ENCODE data around the gene PTTG1IP. TPM values are rescaled to one million over a fixed set of nuclear protein-coding genes. Genes with fewer than 3 reads are reported as not detected.

The PTTG1IP gene
- polyA plus RNA-seq, 1 experiment: 249 TPM

GRCh38 chr21:44801468-44802395, 71.8 kb downstream of the PTTG1IP start, which contains the start of gene UBE2G2:
Gene UBE2G2 (minus strand): TSS chr21:44801820. CDS start chr21:44801748, 72 bp downstream.
- Histone ChIP-seq H3K4me3 (ENCODE audit: low read depth, low read length) (peak within 1 kb of the TSS; percentile 87), H3K27me3 (ENCODE audit: control insufficient read depth, insufficient read depth, low read length) (no peaks in the 10 kb centered on the region), H3K9me3 (ENCODE audit: control insufficient read depth, insufficient read depth, low read length) (no peaks in the 10 kb centered on the region), H3K27ac (ENCODE audit: low read depth, low read length) (peak within 1 kb of the TSS; percentile 47)
- TF ChIP-seq CTCF (IDR thresholded peaks at IDR 0.05; ENCODE audit: low read depth, low read length): no peak
- no peak for DNase-seq (ENCODE audit: low read depth, low spot score)
- ChIA-PET CTCF (interaction anchor here (0.6 to 3.4 kb wide), 5 partner anchors 8 to 335 kb away, joined by 5 to 22 read pairs (median 10); no protein-coding TSS in a partner anchor), POLR2A (interaction anchor here (0.6 to 1.9 kb wide), 8 partner anchors 9 to 335 kb away, joined by 3 to 7 read pairs (median 4); partner anchors contain the start of genes PTTG1IP and SUMO3)

- TF ChIP-seq CTCF (IDR thresholded peaks at IDR 0.05; ENCODE audit: low read depth, low read length): peak; percentile 28; the same call in 1 of the 2 replicates
- peak overlapping the region; percentile 87 for H3K4me3 ChIP-seq (ENCODE audit: low read depth, low read length)
- H3K27me3 ChIP-seq (ENCODE audit: control insufficient read depth, insufficient read depth, low read length): no peaks in the 10 kb centered on the region
- ChIA-PET POLR2A (interaction anchor here (0.7 to 1.9 kb wide), 5 partner anchors 8 to 126 kb away, joined by 3 to 7 read pairs (median 5); partner anchors contain the start of genes PTTG1IP and SUMO3), CTCF (interaction anchor here (0.6 to 3.4 kb wide), 7 partner anchors 8 to 336 kb away, joined by 3 to 22 read pairs (median 7); no protein-coding TSS in a partner anchor)
- no peak for DNase-seq (ENCODE audit: low read depth, low spot score)
- peak overlapping the region; percentile 21 for H3K27ac ChIP-seq (ENCODE audit: low read depth, low read length)
- H3K9me3 ChIP-seq (ENCODE audit: control insufficient read depth, insufficient read depth, low read length): no peaks in the 10 kb centered on the region
Observed at GRCh38 chr21:44800971-44801467, 72.5 kb downstream of the PTTG1IP start.

GRCh38 chr21:44800103-44800502, 73.4 kb downstream of the PTTG1IP start:
- no peaks in the 10 kb centered on the region for H3K27me3 ChIP-seq (ENCODE audit: control insufficient read depth, insufficient read depth, low read length)
- POLR2A ChIA-PET: no interaction called here
- CTCF ChIA-PET: interaction anchor here (0.6 to 3.4 kb wide), 13 partner anchors 9 to 366 kb away, joined by 3 to 22 read pairs (median 3); partner anchors contain the start of gene SLX9
- H3K4me3 ChIP-seq (ENCODE audit: low read depth, low read length): peak overlapping the region; percentile 87
- TF ChIP-seq CTCF (IDR thresholded peaks at IDR 0.05; ENCODE audit: low read depth, low read length): peak; percentile 58
- H3K9me3 ChIP-seq (ENCODE audit: control insufficient read depth, insufficient read depth, low read length): no peaks in the 10 kb centered on the region
- DNase-seq (ENCODE audit: low read depth, low spot score): no peak
- no peak overlapping the region for H3K27ac ChIP-seq (ENCODE audit: low read depth, low read length)

GRCh38 chr21:44799646-44800045, 73.8 kb downstream of the PTTG1IP start:
- CTCF ChIA-PET: interaction anchor here (0.6 to 3.4 kb wide), 11 partner anchors 9 to 366 kb away, joined by 3 to 22 read pairs (median 3); partner anchors contain the start of gene SLX9
- Histone ChIP-seq H3K27me3 (ENCODE audit: control insufficient read depth, insufficient read depth, low read length) (no peaks in the 10 kb centered on the region), H3K27ac (ENCODE audit: low read depth, low read length) (no peak overlapping the region), H3K4me3 (ENCODE audit: low read depth, low read length) (no peak overlapping the region), H3K9me3 (ENCODE audit: control insufficient read depth, insufficient read depth, low read length) (no peaks in the 10 kb centered on the region)
- no peak for DNase-seq (ENCODE audit: low read depth, low spot score)
- no peak for TF ChIP-seq CTCF (IDR thresholded peaks at IDR 0.05; ENCODE audit: low read depth, low read length)
- POLR2A ChIA-PET: interaction anchor here (0.6 kb wide), 1 partner anchor 132 kb away, joined by 5 read pairs; no protein-coding TSS in a partner anchor

Other genes with a start within 250 kb of the PTTG1IP start
- gene KRTAP10-9, start 246.6 kb downstream of the PTTG1IP start, polyA plus RNA-seq (2011; rRNA removed): not detected in 2 replicates
- gene KRTAP10-10, start 236.3 kb downstream of the PTTG1IP start, polyA plus RNA-seq (2011; rRNA removed): not detected in 2 replicates
- not detected in 2 replicates for gene KRTAP10-11, start 227.3 kb downstream of the PTTG1IP start, polyA plus RNA-seq (2011; rRNA removed)
- not detected in 2 replicates for gene KRTAP12-4, start 219.0 kb downstream of the PTTG1IP start, polyA plus RNA-seq (2011; rRNA removed)
- gene KRTAP12-3, start 215.8 kb downstream of the PTTG1IP start, polyA plus RNA-seq (2011; rRNA removed): not detected in 2 replicates
- gene KRTAP12-2, start 206.8 kb downstream of the PTTG1IP start, polyA plus RNA-seq (2011; rRNA removed): not detected in 2 replicates
- gene KRTAP12-1, start 191.5 kb downstream of the PTTG1IP start, polyA plus RNA-seq (2011; rRNA removed): not detected in 2 replicates
- gene KRTAP10-12, start 176.5 kb downstream of the PTTG1IP start, polyA plus RNA-seq (2011; rRNA removed): not detected in 2 replicates
- not detected in 2 replicates for gene TSPEAR, start 162.1 kb downstream of the PTTG1IP start, polyA plus RNA-seq (2011; rRNA removed)
- 60.9 and 62.2 TPM in 2 replicates for gene UBE2G2, start 71.9 kb downstream of the PTTG1IP start, polyA plus RNA-seq (2011; rRNA removed)
- gene SUMO3, start 55.6 kb downstream of the PTTG1IP start, polyA plus RNA-seq (2011; rRNA removed): 113 and 134 TPM in 2 replicates
- 0.04 TPM in 1 of 2 replicates, not detected in the other for gene ITGB2, start 47.2 kb upstream of the PTTG1IP start, polyA plus RNA-seq (2011; rRNA removed)
- 11.4 and 11.9 TPM in 2 replicates for gene SLX9, start 66.3 kb upstream of the PTTG1IP start, polyA plus RNA-seq (2011; rRNA removed)
- gene ADARB1, start 200.9 kb upstream of the PTTG1IP start, polyA plus RNA-seq (2011; rRNA removed): 25.3 and 27.9 TPM in 2 replicates

All from AG04450 (cell line).